Measurements from ENCODE around the gene MAP3K12. TPM values are rescaled to one million over a fixed set of nuclear protein-coding genes. Genes with fewer than 3 reads are reported as not detected.

The MAP3K12 gene
- total RNA-seq, 1 donor from 2014 or later, result 3.9 TPM

DNA sequence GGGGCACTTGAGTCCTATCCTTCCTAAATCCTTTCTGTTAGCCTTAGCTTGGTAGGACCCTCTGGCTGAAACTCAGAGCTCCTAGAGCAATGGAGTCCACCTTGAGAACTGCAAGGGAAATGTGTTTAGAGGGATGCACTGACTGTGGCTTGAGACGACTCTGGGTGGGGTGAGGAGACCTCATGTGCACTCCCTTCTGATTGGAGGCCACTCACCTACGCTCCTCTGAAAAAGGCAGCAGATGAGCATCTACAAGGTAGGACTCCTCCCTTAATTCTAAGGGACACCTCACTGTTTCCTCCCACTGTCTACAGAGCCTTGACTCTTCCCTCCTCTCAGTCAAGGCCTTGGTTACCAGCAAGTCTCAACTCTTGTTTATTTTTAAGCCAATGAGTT is 1.0 kb downstream of the MAP3K12 start:
- TF ChIP-seq, protein P1, sequence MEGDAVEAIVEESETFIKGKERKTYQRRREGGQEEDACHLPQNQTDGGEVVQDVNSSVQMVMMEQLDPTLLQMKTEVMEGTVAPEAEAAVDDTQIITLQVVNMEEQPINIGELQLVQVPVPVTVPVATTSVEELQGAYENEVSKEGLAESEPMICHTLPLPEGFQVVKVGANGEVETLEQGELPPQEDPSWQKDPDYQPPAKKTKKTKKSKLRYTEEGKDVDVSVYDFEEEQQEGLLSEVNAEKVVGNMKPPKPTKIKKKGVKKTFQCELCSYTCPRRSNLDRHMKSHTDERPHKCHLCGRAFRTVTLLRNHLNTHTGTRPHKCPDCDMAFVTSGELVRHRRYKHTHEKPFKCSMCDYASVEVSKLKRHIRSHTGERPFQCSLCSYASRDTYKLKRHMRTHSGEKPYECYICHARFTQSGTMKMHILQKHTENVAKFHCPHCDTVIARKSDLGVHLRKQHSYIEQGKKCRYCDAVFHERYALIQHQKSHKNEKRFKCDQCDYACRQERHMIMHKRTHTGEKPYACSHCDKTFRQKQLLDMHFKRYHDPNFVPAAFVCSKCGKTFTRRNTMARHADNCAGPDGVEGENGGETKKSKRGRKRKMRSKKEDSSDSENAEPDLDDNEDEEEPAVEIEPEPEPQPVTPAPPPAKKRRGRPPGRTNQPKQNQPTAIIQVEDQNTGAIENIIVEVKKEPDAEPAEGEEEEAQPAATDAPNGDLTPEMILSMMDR (IDR thresholded peaks at IDR 0.05; ENCODE audit: insufficient read depth, low read length, severe bottlenecking), result no peak
- no peak overlapping the region for H3K4me3 ChIP-seq (ENCODE audit: low read depth, low read length)

DNA sequence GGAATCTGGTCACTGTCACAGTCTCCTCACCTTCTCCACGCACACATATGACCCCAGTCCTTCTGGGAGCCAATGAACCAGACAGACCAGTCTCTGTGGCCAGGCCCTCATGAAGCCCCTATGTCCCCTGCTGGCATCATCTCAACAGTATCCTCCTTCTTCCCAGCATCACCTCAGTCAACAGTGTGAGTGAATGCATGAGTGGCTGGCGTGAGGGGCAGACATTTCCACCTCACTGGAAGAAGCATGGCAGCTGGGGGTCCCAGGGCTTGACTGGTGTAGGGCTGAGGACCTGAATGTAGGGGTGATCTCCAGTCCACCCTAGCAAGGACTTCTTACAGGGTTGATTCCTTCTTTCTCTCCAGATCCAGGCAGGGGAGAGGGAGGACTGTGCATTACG is 1.8 kb downstream of the MAP3K12 start:
- FAIRE-seq (no peak), DNase-seq (ENCODE audit: low read depth) (no peak)
- Histone ChIP-seq H3K4me3 (ENCODE audit: low read depth, low read length) (no peak overlapping the region), H3K36me3 (ENCODE audit: control insufficient read depth, insufficient read depth, low read length) (no peaks in the 10 kb centered on the region), H3K27me3 (ENCODE audit: control insufficient read depth, insufficient read depth, low read length) (no peaks in the 10 kb centered on the region)
- TF ChIP-seq, protein P1 (IDR thresholded peaks at IDR 0.05; ENCODE audit: insufficient read depth, low read length, severe bottlenecking), result no peak

More for the DNA sequence above, 1.0 kb downstream of the MAP3K12 start:
- Histone ChIP-seq H3K36me3 (ENCODE audit: control insufficient read depth, insufficient read depth, low read length) (peaks cover 1% of the 10 kb centered on the region), H3K27me3 (ENCODE audit: control insufficient read depth, insufficient read depth, low read length) (no peaks in the 10 kb centered on the region)
- FAIRE-seq (no peak), DNase-seq (ENCODE audit: low read depth) (no peak)

DNA sequence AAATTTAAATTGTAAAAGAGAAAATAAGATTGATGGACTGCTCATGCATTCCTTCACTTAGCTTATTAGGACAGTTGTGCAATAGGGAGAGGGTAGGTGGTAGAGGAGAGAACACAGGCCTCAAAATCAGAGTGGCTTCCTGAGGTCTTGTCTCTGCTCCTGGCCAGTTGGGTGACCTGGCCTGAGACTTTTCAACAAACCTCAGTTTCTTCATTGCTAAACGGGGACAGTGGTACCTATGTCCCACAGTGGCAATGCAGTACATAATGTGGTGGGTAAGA is 2.6 kb downstream of the MAP3K12 start:
- Histone ChIP-seq H3K36me3 (ENCODE audit: control insufficient read depth, insufficient read depth, low read length) (no peaks in the 10 kb centered on the region), H3K27me3 (ENCODE audit: control insufficient read depth, insufficient read depth, low read length) (no peaks in the 10 kb centered on the region), H3K4me3 (ENCODE audit: low read depth, low read length) (no peak overlapping the region)
- DNase-seq (ENCODE audit: low read depth) (no peak), FAIRE-seq (no peak)
- TF ChIP-seq, protein P1 (IDR thresholded peaks at IDR 0.05; ENCODE audit: insufficient read depth, low read length, severe bottlenecking), result no peak

DNA sequence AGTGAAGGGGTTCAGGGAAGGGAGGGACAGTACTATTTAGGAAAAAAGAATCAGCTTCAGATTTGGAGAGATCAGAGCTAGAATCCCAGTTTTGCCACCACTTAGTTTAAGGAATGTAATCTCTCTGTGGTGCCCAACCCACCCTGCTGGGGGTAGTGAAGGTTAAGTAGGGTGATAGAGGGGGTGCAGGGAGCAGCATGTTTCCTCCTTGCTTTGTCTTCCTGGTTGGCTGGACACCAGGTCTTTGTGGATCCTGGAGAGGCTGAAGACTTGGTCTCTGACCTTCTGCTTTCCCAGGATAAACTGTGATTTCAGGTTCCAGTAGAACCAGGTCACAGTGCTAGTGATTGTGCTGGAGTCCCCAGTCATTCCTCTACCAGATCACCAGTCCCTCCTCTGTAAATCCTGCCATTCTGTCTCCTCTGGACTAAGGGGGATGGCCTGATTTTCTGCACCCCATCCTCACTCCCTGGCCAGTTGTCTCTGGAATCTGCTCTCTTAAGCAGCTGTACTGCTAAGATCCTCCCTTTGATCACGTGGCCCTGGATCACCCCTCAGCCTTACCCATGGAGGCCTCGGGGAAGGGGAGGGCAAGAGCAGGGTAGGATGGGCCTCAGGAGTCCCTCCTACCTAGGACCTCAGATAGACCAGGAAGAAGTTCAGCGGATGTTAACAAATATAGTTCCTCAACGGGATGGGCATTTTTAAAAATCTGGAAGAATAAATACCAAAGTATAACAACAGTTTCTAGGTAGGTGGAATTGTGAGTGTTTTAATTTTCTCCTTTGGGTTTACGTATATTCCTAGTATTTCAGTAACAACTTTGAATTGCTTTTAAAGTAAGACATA is 3.1 kb downstream of the MAP3K12 start:
- H3K27me3 ChIP-seq (ENCODE audit: control insufficient read depth, insufficient read depth, low read length), result no peaks in the 10 kb centered on the region
- FAIRE-seq, result no peak
- TF ChIP-seq, protein P1 (IDR thresholded peaks at IDR 0.05; ENCODE audit: insufficient read depth, low read length, severe bottlenecking), result no peak
- DNase-seq (ENCODE audit: low read depth), result no peak
- H3K36me3 ChIP-seq (ENCODE audit: control insufficient read depth, insufficient read depth, low read length), result no peaks in the 10 kb centered on the region
- no peak overlapping the region for H3K4me3 ChIP-seq (ENCODE audit: low read depth, low read length)

DNA sequence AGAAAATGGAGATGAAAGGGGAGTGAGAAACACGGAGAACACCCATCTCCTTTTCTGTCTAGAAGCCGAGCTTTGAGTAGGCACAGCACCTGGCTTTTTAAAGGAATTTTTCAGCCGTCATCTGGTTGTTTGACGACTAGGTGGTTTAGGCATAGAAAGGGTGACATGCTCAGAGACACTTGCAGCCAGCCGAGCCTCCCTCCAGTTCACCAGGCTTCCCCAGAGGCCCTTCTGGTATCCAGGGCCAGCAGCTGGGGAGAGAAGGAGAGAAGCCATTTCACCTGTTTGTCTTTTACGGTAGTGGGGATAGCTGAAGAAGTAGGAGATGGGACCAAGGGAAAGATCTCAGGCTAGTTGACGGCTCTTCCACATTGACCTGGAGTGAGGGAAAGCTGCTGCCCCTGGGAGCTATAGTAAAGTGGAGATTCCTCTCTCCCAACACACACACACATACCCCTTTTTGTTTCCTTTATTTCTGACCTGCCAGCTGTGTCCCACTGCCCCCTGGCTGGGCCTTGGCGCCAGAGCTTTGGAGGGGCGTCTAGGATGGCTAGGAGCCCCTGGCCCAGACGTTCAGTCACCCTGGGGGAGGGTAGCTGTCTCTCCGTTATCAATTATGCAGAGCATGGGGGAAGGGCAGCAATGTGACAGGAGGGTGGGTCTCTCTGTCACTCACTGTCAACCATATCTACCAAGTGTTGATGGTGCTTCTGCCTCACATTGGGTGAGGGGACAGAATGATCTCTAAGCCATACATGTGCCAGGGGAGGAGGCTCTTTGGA is 5.5 kb downstream of the MAP3K12 start:
- H3K27me3 ChIP-seq (ENCODE audit: control insufficient read depth, insufficient read depth, low read length), result no peaks in the 10 kb centered on the region
- DNase-seq (ENCODE audit: low read depth), result no peak
- no peak for FAIRE-seq
- TF ChIP-seq, protein P1 (IDR thresholded peaks at IDR 0.05; ENCODE audit: insufficient read depth, low read length, severe bottlenecking), result no peak
- no peaks in the 10 kb centered on the region for H3K36me3 ChIP-seq (ENCODE audit: control insufficient read depth, insufficient read depth, low read length)
- peak overlapping the region; percentile 54 for H3K4me3 ChIP-seq (ENCODE audit: low read depth, low read length)
